ENCODE data around the gene ACHE.
A peak's percentile ranks its signal among the peaks of the same experiment; 100 is the strongest.

The ACHE gene

GRCh38 chr7:100884736-100885439 is 10.8 kb downstream of the ACHE start:
- DNase-seq, result no peak

DNA sequence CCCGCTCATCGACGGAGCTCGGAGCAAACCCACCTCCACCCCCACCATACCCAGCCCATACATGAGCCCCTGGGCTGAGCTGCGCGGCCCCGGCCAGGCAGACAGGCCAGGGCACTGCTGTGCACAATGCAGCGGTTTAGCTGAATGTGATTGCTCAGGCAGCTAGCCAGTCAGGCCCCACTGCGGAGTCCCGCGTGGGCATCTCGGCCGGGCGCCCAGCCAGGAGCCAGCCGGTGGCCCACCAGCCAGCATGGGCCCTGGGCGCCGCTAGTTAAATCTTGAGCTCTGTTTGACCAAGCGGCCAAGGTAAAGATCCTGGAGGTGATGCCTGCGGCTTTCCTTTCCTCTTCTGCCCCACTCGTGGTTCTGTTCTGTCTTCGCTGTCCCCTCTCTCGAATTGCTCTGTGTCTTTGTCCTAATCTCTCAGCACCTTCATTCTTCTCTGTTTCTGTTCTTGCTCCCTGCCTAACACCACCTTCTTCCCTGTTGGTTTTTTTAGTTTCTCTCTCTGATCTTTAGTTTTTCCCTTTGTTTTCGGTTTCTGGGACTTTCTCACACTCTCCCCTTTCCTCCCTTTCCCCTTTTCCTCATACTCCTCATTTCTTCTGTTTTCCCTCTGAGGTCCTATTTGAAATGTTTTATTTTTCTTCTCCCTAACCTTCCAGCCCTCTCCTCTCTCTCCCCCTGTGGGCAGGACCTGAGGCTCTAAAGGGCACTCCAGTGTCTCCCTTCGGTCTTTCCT is 12.7 kb downstream of the ACHE start:
- no peak for DNase-seq

DNA sequence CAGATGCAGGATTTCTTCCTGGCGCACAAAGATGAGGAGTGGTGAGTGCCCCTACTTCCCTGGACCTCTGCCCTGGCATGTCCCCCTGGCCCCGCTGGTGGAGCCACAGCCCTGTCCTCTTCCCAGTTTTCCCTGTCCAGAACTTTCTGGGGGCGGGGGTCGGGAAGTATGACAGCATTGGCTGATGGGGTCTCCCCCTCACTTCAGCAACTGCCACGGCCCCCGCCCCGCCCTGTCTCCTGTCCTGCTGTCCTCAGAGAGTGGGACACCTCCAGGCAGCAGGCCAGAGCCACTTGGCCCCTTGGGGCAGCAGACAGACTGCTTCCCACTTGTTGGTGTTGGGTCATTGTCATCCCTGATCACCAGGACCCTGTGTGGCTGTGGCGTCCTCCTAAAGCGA is 13.5 kb downstream of the ACHE start:
- DNase-seq, result no peak

DNA sequence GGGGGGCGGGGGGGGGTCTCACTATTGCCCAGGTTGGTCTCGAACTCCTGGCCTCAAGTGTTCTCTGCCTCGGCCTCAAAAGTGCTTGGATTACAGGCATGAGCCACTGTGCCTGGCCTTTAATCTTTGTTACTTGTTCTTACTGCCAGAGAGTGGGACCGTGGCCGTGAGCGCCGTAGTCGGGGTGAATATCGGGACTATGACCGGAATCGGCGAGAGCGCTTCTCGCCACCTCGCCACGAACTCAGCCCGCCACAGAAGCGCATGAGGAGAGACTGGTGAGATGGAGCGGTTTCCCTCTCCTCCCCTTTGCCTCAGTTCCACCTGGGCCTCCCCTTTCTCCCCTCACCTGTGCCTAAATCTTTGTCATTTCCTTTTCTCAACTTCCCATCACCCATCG is 14.6 kb downstream of the ACHE start:
- no peak for DNase-seq

GRCh38 chr7:100880645-100881044 is 15.0 kb downstream of the ACHE start:
- DNase-seq, result peak; percentile 49

GRCh38 chr7:100879685-100880261 is 15.9 kb downstream of the ACHE start:
- DNase-seq, result peak; percentile 45

DNA sequence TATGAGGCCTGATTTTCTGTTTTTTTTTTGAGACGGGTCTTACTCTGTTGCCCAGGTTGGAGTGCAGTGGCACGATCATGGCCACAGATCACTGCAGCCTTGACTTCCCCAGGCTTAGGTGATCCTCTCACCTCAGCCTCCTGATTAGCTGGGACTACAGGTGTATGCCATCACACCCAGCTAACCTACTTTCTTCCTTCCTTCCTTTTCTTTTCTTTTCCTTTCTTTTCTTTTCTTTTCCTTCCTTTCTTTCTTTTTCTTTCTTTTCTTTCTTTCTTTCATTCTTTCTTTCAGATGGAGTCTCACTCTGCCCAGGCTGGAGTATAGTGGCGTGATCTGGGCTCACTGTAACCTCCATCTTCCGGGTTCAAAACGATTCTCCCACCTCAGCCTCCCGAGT is 17.0 kb downstream of the ACHE start:
- no peak for DNase-seq

- DNase-seq, result no peak
Measured at GRCh38 chr7:100878013-100878412, 17.7 kb downstream of the ACHE start.

DNA sequence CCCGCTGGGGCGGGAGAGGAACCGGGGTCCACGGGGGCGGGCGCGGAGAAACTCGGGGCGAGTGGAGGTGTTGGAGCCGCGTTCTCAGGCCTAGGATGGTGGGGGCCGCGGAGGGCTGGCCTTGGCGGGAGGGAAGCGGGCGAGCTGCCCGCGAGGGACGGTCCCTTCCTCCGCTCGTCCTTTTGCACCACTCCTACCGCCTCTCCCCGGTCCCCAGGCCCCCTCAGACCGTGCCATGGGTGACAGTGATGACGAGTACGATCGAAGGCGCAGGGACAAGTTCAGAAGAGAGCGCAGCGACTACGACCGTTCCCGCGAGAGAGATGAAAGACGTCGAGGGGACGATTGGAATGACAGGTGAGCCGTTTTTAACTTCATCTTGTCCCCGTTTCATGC is 20.3 kb downstream of the ACHE start:
- DNase-seq, result peak; percentile 56

- peak; percentile 98 for DNase-seq
Measured at GRCh38 chr7:100874577-100875355, 20.9 kb downstream of the ACHE start, which contains the start of gene SRRT. Gene SRRT, plus strand, starts transcription at chr7:100875103. Its CDS starts 488 bp downstream, at chr7:100875591.

DNA sequence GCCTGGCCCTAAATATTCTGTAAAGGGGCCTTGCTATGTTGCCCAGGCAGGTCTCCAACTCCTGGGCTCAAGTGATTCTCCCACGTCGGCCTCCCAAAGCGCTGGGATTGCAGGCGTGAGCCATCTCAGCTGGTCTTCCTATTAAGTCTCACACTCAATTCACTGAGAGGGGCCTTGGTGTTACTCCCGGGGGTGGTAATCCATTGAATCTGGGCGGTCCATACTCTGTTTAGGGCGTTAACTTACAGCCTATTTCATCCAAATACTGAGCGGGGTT is 21.4 kb downstream of the ACHE start:
- peak; percentile 45 for DNase-seq

DNA sequence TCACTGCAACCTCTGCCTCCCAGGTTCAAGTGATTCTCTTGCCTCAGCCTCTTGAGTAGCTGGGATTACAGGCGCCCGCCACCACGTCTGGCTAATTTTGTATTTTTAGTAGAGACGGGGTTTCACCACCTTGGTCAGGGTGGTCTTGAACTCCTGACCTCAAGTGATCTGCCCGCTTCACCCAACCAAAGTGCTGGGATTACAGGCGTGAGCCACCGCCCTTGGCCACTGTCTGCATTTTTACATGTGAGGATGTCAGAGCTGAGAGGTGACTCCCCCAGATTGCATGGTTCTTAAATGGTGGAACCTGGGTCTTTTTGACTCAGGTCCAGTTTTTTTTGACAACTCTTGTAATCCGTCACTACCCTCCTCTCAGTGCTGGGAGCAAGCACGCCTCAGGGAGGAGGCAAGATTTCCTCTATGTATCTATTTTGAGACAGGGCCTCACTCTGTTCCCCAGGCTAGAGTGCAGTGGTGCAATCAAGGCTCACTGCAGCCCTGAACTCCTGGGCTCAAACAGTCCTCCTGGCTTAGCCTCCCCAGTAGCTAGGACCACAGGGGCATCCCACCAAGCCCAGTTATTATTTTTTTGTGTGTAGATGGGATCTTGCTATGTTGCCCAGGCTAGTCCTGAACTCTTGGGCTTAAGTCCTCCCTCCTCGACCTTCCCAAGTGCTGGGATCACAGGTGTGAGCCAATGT is 21.9 kb downstream of the ACHE start:
- DNase-seq, result peak; percentile 45

GRCh38 chr7:100867776-100868485 is 27.8 kb downstream of the ACHE start:
- DNase-seq, result peak; percentile 53

- DNase-seq, result peak; percentile 91
Measured at GRCh38 chr7:100867040-100867775, 28.5 kb downstream of the ACHE start, which contains the start of gene TRIP6. Gene TRIP6, plus strand, starts transcription at chr7:100867387. Its CDS starts 111 bp downstream, at chr7:100867498.

- no peak for DNase-seq
Measured at GRCh38 chr7:100866729-100867039, 29.0 kb downstream of the ACHE start.

DNA sequence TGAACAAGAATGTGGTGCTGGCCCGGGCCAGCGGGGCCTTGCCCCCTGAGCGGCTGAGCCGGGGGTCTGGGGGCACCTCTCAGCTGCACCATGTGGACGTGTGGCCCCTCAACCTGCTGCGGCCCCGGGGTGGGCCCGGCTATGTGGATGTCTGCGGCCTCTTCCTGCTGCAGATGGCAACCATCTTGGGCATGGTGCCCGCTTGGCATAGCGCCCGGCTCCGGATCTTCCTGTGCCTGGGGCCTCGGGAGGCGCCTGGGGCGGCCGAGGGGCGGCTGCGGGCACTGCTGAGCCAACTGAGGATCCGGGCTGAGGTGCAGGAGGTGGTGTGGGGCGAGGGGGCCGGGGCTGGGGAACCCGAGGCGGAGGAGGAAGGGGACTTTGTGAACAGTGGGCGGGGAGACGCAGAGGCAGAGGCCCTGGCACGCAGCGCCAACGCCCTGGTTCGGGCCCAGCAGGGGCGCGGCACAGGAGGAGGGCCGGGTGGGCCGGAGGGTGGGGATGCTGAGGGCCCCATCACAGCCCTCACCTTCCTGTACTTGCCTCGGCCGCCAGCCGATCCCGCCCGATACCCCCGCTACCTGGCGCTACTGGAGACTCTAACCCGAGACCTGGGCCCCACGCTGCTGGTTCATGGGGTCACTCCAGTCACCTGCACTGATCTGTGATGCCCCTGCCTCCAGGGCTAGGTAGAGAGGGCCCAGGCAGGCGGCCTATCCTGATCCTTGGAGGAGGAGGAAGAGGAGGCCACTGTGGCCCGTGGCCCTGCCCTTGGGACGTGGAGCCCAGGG is 29.6 kb downstream of the ACHE start:
- DNase-seq, result peak; percentile 46

DNA sequence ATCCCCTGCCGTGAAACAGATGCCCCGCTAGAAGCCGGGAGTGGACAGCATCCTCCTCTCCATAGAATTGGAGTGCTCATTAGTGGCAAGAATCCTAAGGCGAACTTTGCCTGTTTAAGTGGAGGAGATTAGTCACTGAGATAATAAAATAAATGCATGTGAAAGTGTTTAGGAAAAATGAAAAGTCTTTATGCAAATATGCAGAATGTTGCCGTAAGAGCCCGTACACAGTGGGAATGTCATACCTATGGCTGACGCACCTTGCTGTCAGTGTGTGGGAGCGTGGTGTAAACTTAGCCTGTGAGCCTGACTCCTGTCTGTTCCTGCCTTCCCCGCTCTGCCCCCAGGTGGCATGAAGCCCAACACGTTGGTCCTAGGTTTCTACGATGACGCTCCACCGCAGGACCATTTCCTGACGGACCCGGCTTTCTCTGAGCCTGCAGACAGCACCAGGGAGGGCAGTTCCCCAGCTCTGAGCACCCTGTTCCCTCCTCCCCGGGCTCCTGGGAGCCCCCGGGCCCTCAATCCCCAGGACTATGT is 30.2 kb downstream of the ACHE start:
- DNase-seq, result peak; percentile 60

DNA sequence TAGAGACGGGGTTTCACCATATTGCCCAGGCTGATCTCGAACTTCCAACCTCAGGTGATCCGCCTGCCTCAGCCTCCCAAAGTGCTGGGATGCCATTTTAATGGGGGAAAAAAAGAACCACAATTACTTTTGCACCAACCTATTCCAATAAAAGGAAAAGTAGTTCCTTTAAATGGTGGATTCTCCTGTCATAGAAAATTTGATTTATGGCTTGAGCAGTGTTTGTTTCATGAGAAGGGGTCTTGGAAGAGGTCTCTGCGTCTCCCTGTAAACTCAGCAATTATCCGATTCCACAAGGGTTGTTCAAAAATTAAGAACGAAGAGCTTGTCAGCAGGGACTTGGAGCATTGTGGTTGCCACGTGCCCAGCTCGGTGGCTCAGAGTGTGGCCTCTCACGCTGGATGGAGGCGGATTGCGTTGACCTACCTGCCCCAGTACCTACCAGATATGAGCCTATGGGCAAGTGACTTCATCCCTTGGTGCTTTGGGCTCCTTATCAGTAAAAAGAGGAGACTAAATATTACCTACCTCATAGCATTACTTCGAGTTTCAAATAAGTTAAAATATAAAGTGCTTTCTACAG is 31.3 kb downstream of the ACHE start:
- DNase-seq, result no peak

GRCh38 chr7:100863406-100863950 is 32.2 kb downstream of the ACHE start:
- no peak for DNase-seq

DNA sequence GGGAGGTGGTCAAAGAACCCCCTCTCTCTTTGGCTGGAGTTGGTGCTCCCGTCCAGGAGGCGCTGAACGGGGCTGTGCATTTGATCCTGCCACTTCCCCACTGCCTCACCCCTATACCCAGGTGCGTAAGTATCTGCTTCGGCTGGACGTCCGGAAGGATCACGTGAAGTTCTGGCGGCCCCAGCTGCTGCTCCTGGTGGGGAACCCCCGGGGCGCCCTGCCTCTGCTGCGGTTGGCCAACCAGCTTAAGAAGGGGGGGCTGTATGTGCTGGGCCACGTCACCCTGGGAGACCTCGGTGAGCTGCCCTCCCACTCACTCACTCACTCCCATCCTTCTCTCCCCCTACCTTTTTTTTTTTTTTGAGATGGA is 34.1 kb downstream of the ACHE start:
- peak; percentile 43 for DNase-seq
